ENCODE measurements around the gene TTLL4.

DNA sequence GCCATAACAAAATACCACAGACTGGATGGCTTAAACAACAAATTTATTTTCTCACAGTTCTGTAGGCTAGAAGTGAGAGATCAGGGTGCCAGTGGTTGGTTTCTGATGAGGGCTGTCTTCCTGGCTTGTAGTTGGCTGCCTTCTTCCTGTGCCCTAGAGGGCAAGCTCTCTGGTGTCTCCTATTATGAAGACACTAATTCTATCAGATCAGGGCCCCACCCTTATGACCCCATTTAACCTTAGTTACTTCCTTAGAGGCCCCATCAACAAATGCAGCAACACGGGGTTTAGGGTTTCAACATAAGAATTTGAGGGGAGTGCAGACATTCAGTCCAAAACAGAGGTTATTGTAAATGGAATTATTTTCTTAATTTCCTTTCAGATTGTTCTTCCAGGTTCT lies 94.2 kb downstream of the TTLL4 start:
- TF ChIP-seq CTCF (IDR thresholded peaks at IDR 0.05) (no peak), POLR2AphosphoS5 (IDR thresholded peaks at IDR 0.05) (no peak)

Measured in breast epithelium (tissue), 3 donors.